Ecto neural progenitor cell (in vitro differentiated cells): ENCODE results near the gene B4GALT5.
"Not testable (repeated sequence)": the region's sequence is repeated elsewhere in the genome, so short reads cannot be mapped to it uniquely, and the experiment has no call there.

Experiments
- DNase-seq: peaks from one replicate; pipeline ENCODE4 v3.0.0-alpha.2; 2018; ENCODE audit warnings: low spot score

The B4GALT5 gene

DNA sequence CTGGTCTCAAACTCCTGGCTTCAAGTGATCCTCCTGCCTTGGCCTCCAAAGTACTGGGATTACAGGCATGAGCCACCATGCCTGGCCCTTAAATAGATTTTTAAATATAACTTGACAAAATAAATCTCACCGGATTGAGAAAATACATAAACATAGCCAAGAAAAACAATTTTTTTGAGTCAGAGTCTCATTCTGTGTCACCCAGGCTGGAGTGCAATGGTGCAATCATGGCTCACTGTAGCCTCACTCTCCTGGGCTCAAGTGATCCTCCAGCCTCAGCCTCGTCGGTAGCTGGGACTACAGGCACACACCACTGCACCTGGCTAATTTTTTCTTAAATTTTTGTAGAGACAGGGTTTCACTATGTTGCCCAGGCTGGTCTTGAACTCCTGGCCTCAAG lies 85.4 kb downstream of the B4GALT5 start:
- DNase-seq, result not testable (repeated sequence)

DNA sequence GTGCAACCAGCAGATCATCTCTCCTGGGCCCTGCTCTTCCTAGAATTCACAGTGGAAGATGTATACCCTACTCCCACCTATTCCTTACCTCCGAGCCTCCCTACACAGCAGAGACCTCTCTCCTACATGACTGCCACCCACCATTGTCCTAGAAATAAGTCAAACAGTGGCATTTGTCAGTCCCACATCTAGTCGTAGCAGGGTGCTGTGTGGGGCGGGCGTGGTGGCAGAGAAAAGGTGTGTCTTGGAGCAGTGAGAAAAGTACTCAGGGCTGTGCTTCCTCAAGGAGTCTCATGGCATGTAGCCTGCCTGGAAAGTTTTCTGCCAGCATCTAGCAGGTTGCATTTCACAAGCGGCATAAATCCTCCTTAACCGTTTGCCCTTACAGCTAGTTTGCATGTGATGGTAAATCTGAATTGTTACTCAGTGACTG lies 86.3 kb downstream of the B4GALT5 start:
- no peak for DNase-seq

DNA sequence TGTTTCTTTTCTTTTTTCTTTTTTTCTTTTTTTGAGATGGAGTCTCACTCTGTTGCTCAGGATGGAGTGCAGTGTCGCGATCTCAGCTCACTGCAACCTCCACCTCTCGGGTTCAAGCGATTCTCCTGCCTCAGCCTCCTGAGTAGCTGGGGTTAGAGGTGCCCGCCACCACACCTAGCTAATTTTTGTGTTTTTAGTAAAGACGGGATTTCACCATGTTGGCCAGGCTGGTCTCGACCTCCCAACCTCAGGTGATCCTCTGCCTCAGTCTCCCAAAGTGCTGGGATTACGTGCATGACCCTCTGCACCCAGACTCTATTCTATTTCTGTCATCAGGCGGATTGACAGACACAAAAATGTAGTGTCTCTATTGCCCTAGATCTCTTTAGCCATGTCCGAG lies 88.7 kb downstream of the B4GALT5 start:
- not testable (repeated sequence) for DNase-seq

DNA sequence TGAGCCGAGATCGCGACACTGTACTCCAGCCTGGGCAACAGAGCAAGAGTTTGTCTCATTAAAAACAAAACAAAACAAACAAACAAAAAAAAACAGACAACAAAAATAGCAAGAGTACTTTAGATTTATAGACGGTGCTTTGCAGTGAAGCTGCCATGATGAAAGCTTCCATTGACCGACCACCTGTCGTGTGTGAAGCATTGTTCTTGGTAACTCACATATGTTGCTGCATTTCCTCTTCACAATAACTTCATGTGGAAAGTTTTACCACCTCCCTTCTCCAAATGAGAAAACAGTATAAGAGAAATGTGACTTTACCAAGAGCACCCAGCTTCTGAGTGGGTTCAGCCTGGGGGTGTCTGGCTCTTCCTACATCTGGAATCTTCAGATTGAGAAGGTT lies 89.4 kb downstream of the B4GALT5 start:
- no peak for DNase-seq

DNA sequence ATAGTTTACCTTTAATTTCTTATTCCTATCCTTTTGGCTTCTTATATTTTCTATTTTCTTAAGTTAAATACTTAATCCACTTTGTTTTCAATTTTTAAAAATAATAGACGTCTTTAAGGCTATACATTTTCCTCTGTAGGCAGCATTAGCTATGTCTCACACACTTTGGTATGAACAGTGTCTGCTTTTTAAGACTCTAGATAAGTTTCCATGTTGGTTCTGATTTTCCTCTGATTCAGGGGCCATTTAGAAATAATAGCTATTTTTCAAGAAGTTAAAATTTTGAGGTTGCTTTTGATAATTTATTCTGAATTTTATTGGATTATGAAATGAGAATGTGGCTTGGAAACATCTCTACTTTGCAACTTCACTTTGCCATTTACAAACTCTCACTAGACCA lies 91.4 kb downstream of the B4GALT5 start:
- no peak for DNase-seq

DNA sequence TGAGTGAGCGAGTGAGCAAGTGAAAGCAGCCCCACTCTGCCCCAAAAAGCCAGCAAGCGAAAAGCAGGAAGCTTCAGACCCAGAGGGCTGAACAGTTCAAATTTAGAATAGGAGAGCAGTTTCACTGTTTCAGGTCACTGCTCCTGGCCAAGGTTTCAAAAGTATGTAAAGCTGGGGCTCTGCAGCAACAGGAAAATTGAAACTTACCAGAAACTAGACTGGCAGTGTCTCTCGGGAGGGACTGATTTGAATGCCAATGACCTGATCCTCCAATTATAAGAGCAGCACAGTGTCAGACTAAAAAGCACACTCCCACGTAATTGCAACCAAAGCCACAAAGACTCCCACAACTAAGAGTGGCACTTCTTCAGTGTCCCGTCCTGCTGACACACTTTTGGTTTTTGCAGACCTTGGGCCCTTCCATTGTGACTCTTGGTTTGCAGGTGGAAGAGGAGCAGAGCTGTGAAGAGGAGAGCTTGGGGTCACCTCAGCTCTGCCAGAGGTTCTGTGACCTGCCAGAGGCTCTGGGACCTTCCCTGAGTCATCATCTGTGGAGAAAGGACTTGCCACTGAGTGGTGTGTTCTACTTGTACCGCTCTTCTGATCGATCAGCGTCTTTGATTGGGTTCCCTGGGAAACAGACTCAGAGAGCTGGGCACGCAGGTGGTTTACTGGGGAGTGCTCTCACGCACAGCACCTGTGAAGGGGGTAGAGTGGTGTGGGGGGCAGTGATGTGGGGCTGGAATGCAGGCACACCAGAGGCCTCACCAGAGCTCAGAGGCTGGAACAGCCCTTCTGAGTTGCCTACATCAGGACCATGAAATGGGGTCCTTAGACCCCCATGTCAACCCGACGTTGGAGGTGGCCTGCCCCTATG lies 93.1 kb downstream of the B4GALT5 start:
- DNase-seq, result no peak

DNA sequence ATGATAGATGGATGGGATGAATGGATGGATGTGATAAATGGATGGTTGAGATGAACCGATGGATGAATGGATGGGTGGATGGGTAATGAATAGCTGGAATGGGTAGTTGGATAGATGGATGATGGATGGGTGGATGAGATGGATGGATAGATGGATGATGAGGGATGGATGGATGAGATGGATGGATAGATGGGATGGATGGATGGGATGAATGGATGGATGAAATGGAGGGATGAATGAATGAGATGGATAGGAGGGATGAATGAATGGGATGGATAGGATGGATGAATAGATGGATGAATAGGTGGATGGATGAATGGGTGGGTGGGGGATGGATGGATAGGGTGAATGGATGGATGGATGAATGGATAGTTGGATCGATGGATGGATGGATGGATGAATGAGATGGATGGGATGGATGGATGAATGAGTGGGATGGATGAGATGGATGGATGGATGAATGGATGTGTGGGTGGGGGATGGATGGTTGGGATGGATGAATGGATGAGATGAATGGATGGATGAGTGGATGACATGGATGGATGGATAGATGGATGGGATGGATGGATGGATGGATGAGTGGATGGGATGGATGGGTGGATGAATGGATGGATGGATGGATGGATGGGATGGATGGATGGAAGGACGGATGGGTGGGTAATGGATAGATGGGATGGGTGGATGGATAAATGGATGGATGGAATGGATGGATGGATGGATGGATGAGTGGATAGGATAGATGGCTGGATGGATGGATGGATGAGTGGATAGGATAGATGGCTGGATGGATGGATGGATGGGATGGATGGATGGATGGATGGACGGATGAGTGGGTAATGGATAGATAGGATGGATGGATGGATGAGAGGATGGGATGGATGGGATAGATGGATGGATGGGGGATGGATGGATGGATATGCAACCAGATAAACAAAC lies 94.3 kb downstream of the B4GALT5 start:
- DNase-seq, result no peak

DNA sequence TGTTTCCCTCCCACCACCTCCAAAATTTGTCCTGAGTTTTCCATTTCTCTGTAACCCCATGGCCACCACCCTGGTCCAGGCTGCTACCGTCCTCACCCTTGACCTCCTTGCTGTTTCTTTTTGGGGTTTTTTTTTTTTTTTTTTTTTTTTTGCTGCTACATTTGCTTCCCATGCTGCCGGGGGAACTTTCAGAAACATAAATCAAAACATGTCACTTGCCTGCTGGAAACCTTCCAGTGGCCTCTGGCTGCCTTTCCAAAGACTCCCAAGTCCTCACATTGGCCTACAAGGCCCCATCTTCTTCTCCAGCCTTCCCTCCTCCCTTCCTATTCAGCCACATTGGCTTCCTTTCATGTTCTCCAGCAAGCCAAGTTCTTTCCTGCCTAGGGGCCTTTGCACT lies 95.4 kb downstream of the B4GALT5 start:
- no peak for DNase-seq

DNA sequence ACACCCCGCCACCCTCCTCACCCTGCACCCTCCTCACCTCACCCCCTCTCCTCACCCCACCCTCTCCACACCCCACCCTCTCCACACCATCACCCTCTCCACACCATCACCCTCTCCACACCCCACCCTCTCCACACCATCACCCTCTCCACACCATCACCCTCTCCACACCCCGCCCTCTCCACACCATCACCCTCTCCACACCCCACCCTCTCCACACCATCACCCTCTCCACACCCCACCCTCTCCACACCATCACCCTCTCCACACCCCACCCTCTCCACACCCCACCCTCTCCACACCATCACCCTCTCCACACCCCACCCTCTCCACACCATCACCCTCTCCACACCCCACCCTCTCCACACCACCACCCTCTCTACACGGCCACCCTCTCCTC lies 96.3 kb downstream of the B4GALT5 start:
- DNase-seq, result not testable (repeated sequence)

DNA sequence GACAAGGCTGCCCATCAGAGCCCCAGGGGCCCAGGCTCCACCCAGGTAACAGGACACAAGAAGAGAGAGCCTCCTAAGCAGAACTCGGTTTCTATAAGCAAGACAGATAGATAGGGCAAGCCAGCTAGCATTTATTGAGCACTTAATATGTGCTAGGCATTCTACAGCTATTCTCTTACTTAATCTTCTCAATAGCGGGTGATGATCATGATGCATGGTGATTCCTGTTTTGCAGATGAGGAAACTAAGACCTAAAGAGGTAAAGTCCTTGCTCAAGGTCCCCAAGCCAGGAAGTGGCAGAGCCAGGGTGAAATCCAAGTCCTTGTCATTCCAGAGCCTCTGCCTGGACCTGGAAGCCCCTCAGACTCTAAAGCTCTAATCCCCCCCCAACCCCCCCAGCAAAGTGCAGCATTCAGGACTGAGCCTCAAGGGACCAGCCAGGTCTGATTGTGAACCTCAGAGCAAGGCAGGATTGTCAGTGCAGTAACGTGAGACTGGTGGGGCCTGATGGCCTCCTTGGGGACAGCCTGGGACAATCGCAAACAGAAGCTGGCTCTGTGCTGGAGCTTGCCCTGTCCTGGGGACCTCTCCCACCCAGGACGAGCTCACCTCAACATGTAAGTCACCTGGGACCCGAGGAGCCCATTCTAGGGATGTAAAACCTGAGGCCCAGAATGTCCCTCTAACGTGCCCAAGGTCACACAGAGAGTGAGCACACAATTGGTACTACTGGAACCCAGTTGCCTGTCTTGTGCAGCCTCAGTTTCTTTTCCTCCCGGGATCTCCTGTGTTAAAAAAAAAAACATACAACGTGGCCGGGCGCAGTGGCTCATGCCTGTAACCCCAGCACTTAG lies 97.3 kb downstream of the B4GALT5 start:
- DNase-seq, result no peak

DNA sequence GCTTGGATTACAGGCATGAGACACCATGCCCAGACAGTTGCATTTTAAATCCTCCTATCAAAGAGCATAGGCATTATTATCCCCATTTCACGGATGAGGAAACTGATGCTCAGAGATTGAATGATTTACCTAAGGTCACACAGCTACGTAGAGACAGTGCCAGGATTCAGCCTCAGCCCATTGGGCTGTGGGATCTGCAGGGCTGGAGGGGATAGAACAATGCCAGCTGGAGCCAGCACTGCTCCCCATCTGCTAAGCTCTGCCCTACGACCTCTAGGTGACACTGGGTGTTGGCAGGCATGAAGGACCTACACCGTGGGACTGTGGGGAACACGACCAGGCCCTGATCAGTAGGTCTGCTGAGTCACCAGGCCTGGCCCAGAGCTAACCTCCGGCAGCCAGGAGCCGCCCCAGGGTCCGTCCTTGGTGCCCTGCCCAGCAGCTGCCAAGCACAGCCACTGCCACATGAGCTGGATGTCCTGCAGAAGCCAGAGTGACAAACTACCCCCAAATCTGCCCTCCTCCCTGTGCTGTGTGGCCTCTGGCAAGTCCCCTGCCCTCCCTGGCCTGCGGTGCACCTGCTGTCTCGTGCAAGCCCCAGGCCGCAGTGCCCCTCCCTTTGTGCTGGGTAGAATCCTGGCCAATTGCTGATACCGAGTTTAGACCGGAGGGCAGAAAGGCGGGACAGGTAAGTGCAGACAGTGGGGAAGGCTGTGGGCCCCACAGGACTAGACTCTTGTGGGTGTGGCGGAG lies 98.1 kb downstream of the B4GALT5 start:
- DNase-seq, result no peak

DNA sequence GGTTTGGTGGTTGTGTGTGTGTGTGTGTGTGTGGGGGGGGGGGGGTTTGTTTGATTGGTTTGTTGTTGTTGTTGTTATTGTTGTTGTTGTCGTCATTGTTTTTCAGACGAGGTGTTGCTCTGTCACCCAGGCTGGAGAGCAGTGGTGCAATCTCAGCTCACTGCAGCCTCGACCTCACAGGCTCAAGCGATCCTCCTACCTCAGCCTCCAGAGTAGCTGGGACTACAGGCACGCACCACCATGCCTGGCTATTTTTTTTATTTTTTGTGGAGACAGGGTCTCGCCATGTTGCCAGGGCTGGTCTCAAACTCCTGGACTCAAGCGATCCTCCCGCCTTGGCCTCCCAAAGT lies 98.7 kb downstream of the B4GALT5 start:
- DNase-seq, result not testable (repeated sequence)

DNA sequence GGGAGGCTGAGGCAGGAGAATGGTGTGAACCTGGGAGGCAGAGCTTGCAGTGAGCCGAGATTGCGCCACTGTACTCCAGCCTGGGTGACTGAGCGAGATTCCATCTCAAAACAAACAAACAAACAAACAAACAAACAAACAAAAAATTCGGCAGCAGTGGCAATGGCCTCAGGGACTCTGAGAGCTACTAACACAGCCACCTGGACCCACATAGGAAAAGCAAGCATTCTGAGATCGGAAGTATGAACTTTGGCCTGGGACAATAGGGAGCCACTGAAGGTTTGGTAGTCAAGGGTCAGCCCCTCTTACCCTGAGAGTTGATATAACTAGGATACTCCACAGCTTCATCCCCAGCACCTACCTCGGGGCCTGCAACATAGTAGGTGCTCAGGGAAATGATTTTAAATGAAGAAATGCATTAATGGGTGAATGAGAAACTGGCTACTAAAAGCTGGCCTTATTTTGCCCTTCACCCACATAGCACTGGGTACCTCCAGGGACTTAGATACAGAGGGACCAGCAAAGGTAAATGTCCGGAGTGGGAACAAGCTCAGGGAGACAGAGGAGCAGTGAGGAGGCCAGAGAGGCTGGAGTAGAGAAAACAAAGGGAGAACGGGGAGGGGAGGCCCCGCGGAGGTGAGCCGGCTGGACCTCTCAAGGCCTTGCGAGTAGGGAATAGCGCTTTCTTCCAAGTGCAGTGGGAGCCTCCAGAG lies 99.2 kb downstream of the B4GALT5 start:
- DNase-seq, result no peak

DNA sequence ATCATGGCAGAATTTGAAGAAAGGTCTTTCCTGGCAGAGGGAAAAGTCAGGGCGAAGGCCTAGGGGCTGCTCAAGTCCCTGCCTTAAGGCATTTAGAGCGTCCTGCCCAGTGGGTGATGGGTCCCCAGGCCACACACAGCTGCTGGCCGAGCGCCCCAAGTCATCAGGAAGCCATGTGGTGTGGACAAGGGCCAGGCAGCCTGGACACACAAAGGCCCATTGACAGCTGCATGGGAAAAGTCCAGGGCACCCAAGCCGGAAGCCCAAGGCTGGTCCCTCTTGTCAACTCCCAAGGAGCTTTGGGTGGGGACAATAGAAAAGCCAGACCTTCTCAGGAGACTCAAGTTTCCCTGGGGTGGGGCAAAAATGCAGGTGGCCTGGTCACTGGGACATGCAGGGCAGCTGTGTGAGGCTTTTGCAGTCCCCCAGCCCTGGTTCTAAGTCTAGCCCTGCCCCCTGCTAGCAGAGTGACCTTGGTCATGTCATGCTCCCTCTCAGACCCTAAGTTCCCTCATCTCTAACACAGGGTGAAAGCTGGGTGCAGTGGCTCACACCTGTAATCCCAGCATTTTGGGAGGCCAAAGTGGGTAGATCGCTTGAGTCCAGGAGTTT lies 101.4 kb downstream of the B4GALT5 start:
- DNase-seq, result no peak

DNA sequence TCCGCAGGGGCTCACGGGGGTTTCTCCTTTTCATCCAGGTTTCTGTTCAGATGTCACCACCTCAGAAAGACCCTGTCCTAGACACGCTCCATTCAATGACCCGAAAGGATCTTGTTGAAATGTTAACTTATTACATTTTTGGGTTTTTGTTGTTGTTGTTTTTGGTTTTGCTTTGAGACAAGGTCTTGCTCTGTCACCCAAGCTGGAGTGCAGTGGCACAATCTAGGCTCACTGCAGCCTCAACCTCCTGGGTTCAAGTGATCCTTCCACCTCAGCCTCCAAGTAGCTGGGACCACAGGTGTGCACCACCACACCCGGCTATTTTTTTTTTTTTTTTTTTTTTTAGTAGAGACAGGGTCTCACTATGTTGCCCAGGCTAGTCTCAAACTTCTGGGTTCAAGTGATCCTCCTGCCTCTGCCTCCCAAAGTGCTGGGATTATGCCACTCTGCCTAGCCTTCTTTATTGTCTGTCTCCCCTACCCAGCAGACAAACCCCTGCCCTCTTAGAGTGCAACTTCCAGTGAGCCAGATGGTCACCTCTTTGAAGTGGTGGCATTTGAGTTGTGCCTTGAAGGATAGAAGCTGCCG lies 102.0 kb downstream of the B4GALT5 start:
- DNase-seq, result not testable (repeated sequence)

DNA sequence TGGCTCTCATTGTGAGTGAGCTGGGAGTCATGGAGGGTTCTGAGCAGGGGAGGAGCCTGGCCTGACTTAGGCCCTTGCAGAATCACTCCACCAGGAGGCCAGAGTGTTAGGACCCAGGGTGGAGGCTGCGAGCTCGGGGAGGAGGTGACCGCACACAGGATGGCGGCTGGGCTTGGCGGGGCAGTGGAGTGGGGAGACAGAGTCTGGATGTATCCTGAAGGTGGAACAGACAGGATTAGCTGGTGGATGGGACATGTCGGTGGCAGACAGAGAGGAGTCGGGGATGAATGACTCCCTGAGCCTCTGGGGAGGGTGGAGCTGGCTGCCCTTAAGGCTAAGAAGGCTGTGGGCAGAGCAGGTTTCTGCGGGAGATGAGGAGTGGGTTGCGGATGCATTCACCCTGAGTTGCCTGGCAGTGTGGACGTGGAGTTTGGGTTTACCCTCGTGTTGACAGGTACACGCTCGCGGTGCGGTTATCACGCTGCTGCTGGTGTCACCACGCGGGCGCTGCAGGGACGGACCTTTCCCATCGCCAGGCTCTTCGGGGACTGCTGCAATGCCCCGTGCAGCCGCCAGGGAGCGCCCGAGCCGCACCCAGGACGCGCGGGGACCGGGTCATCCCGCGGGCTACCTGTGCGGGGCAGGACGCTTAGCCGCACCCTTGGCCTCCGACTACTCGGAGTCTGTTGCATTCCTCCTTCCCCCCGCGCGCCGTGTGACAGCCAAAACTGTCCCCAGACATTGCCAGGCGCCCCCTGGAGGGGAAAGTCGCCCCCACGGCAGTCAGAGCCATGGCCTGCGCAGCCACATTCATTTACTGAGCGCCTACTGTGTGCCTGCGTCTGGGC lies 102.8 kb downstream of the B4GALT5 start:
- peak; percentile 93 for DNase-seq

DNA sequence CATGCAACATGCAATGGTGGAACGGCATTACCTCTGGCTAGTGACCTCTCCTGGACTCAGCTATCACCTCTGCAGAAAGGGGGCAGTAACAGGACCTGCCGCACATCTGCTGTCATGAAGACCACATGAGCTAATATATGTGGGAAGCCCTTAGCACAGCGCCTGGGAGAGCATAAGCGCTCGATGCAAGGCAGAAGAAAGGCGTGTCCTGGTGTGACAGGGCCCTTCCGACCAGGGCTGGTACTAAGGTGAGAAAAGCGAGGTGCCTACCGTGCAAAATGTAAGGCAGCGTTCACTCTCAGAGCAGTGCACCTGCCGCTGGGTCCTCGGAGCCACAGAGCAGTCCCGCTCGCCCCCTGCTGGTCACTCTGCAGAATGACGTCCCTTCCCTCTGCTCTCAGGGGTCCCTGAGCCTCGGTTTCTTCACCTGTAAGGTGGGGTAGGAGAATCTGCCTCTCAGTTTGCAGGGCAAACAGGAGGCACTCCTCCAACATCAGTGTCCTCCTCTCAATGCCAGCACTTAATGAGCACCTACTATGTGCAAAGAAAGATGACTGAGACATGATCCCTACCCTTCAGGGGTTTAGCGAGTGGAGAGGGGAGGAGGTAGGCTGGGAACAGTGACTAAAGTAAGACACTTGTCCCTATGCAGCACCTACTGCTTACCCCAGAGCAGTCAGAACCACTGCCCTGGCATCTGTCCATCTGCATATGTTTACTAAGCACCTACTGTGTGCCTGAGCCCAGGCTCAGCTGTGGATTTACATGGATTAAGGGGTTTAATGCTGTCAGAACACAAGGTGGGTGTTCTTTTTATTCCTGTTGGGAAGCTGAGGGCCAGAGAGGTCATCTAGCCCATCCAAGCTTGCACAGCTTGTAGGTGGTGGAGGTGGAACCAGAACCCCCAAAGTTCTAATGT lies 104.7 kb downstream of the B4GALT5 start:
- DNase-seq, result peak; percentile 86

DNA sequence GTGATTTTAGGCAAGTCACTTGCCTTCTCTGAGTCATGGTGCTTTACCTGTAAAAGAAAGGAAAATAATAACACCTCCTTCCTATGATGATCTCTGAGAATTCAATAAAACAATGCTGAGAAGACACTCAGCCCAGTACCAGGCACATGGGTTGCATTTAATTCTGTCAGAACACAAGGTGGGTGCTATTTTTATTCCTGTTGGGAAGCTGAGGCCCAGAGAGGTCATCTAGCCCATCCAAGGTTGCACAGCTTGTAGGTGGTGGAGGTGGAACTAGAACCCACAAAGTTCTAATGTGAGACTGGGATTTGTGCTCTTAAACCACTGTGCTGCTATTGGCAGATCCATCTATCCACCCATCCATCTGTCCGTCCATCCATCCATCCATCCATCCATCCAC lies 106.1 kb downstream of the B4GALT5 start:
- no peak for DNase-seq
